T-cell (primary cell): ENCODE results near the gene ZNG1F. TPM values are rescaled to one million over a fixed set of nuclear protein-coding genes. Genes with fewer than 3 reads are reported as not detected.

Experiments
- total RNA-seq, 35 experiments: library from RNA in 6 of 35; stranded (reverse) in 6 of 35; fragments of 120-200 nt in 1 of 35; gene quantifications; one replicate each; pipeline versions ENCODE4 v1.2.1 to v1.2.4 and lab custom pipeline; 2013 to 2026

The ZNG1F gene
- total RNA-seq, 5 donors from 2014 or later (not counting 1 experiment from before 2014, with no cell fraction given): 10.4 to 12.5 (median 11.0) TPM

Other genes starting within 250 kb of the ZNG1F start
- under 1 TPM in 1 of 5 donors, not detected in 4; 0.16 TPM for gene FOXD4L6, start 60.6 kb downstream of the ZNG1F start, total RNA-seq